ENCODE results near the gene CSF1. TPM values are rescaled to one million over a fixed set of nuclear protein-coding genes. Genes with fewer than 3 reads are reported as not detected.
A peak's percentile ranks its signal among the peaks of the same experiment; 100 is the strongest.

The CSF1 gene
- total and polyA plus RNA-seq, 2 of the 13 experiments (the other 11 are each of a cell fraction or from before 2014, with no cell fraction given), result 4.6 to 13.3 TPM

DNA sequence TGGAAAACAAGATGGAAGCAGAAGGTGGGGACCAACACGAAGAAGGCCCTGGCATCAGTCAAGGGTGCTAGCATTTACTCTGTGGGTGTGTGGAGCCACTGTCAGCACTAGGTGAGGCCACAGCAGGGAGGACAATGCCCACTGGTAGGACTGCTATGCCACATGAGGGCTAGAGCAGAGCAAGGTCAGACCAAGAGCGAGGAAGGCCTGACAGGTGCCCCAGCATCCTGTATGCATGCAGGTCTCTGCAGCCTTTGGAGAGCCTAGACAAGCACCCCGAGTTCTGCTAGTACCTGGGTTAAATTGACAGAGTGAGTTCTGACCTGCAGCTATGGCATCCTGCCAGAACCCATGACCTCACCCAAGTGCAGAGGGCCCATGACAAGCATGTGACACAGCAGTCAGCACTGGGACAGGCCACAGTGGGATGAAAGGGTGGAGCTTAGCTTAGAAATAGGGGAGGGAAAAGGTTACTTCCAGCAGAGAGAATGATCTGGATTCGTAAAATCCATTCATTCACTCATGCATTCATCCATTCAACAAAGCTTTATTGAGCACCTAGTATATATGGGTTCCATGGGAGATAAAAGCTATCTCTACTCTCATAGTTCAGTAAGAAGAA is 9.0 kb upstream of the CSF1 start:
- intact Hi-C loops (cut with micrococcal nuclease; ENCODE audit: unreplicated experiment), result no loop called here
- Histone ChIP-seq H3K27ac (ENCODE audit: extremely low read length, insufficient read depth, low read length) (no peak overlapping the region), H3K27me3 (ENCODE audit: control insufficient read depth in 1 of 2, insufficient read depth in 2 of 2, low read length in 2 of 2) (peaks cover 0 to 15% of the 10 kb centered on the region in 2 experiments; a peak in 4 of 5 replicates), H3K4me1 (ENCODE audit: insufficient read depth, low read length) (peaks cover 91% of the 10 kb centered on the region), H3K4me2 (ENCODE audit: low read depth, low read length) (peak overlapping the region; percentile 37; the same call in 1 of the 2 replicates), H3K9me3 (ENCODE audit: low read length) (no peaks in the 10 kb centered on the region), H3K36me3 (replicated peaks in 1 of 2; ENCODE audit: control insufficient read depth in 1 of 2, insufficient read depth in 2 of 2, low read length in 2 of 2) (no peaks in the 10 kb centered on the region), H2AFZ (ENCODE audit: low read length) (no peak overlapping the region), H3K9ac (ENCODE audit: insufficient read depth, low read depth, low read length) (no peak overlapping the region), H4K20me1 (ENCODE audit: insufficient read depth, low read length) (no peaks in the 10 kb centered on the region), H3K79me2 (ENCODE audit: insufficient read depth, low read length) (no peaks in the 10 kb centered on the region), H3K4me3 (replicated peaks in 1 of 3; ENCODE audit: insufficient read depth in 1 of 3, low read depth in 2 of 3, low read length in 3 of 3) (no peak overlapping the region; a peak in 1 of 6 replicates)
- peak; percentile 15 for FAIRE-seq
- ChIA-PET POLR2A (interaction anchor here (0.6 to 2.3 kb wide), 4 partner anchors 10 to 58 kb away, joined by 3 to 7 read pairs (median 4); no protein-coding TSS in a partner anchor), CTCF (ENCODE audit: low intra/inter-chr PET ratio, low total read pairs) (no interaction called here)
- 25% methylated on average over 2 of the region's 4 CpGs for WGBS (ENCODE audit: low lambda C conversion rate)
- DNase-seq (ENCODE audit: low spot score), result peak; percentile 77
- peak; percentile 78 for ATAC-seq
- no TSS peak for BruUV-seq (replicated peaks)
- in situ Hi-C loops (cut with HindIII; ENCODE audit: extremely low pct_ligation_motif_present, low pct_unique_long_range_greater_than_20kb), result no loop called here
- 0 out of 2 replicates have a peak, but pooled peaks have one; percentile 34 for TF ChIP-seq JUN (CRISPR knock-in tag; IDR thresholded peaks at IDR 0.05)
- TF ChIP-seq SIN3A (IDR thresholded peaks at IDR 0.05; ENCODE audit: borderline replicate concordance, low read depth, low read length), result no peak
- TF ChIP-seq HDAC6 (IDR thresholded peaks at IDR 0.05; ENCODE audit: low read depth, low read length), result no peak
- TF ChIP-seq, protein P1, sequence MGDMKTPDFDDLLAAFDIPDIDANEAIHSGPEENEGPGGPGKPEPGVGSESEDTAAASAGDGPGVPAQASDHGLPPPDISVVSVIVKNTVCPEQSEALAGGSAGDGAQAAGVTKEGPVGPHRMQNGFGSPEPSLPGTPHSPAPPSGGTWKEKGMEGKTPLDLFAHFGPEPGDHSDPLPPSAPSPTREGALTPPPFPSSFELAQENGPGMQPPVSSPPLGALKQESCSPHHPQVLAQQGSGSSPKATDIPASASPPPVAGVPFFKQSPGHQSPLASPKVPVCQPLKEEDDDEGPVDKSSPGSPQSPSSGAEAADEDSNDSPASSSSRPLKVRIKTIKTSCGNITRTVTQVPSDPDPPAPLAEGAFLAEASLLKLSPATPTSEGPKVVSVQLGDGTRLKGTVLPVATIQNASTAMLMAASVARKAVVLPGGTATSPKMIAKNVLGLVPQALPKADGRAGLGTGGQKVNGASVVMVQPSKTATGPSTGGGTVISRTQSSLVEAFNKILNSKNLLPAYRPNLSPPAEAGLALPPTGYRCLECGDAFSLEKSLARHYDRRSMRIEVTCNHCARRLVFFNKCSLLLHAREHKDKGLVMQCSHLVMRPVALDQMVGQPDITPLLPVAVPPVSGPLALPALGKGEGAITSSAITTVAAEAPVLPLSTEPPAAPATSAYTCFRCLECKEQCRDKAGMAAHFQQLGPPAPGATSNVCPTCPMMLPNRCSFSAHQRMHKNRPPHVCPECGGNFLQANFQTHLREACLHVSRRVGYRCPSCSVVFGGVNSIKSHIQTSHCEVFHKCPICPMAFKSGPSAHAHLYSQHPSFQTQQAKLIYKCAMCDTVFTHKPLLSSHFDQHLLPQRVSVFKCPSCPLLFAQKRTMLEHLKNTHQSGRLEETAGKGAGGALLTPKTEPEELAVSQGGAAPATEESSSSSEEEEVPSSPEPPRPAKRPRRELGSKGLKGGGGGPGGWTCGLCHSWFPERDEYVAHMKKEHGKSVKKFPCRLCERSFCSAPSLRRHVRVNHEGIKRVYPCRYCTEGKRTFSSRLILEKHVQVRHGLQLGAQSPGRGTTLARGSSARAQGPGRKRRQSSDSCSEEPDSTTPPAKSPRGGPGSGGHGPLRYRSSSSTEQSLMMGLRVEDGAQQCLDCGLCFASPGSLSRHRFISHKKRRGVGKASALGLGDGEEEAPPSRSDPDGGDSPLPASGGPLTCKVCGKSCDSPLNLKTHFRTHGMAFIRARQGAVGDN (CRISPR knock-in tag; IDR thresholded peaks at IDR 0.05), result peak; percentile 53
- TF ChIP-seq MAZ (IDR thresholded peaks at IDR 0.05; ENCODE audit: borderline replicate concordance, low read depth, low read length), result no peak
- no peak for TF ChIP-seq MAZ (CRISPR knock-in tag; IDR thresholded peaks at IDR 0.05; ENCODE audit: low read depth)
- TF ChIP-seq SMAD3 (CRISPR knock-in tag; IDR thresholded peaks at IDR 0.05), result no peak
- no peak for TF ChIP-seq ZNF562 (CRISPR knock-in tag; IDR thresholded peaks at IDR 0.05; ENCODE audit: borderline replicate concordance)
- TF ChIP-seq ETV5 (CRISPR knock-in tag; IDR thresholded peaks at IDR 0.05; ENCODE audit: borderline replicate concordance), result no peak
- TF ChIP-seq MIER3 (CRISPR knock-in tag; IDR thresholded peaks at IDR 0.05; ENCODE audit: borderline replicate concordance), result 0 out of 2 replicates have a peak, but pooled peaks have one; percentile 26
- no peak for TF ChIP-seq TCF12 (IDR thresholded peaks at IDR 0.05)
- no peak for TF ChIP-seq TCF12 (CRISPR knock-in tag; IDR thresholded peaks at IDR 0.05)
- TF ChIP-seq KDM1A (CRISPR knock-in tag; IDR thresholded peaks at IDR 0.05), result no peak
- TF ChIP-seq RXRB (CRISPR knock-in tag; IDR thresholded peaks at IDR 0.05; ENCODE audit: borderline replicate concordance), result 0 out of 2 replicates have a peak, but pooled peaks have one; percentile 19
- TF ChIP-seq GABPA (IDR thresholded peaks at IDR 0.05; ENCODE audit: low read depth, low read length), result no peak
- TF ChIP-seq GABPA (CRISPR knock-in tag; IDR thresholded peaks at IDR 0.05; ENCODE audit: low read depth), result peak; percentile 17; the same call in 1 of the 2 replicates
- TF ChIP-seq ZNF124 (CRISPR knock-in tag; IDR thresholded peaks at IDR 0.05), result no peak
- TF ChIP-seq, protein P2, sequence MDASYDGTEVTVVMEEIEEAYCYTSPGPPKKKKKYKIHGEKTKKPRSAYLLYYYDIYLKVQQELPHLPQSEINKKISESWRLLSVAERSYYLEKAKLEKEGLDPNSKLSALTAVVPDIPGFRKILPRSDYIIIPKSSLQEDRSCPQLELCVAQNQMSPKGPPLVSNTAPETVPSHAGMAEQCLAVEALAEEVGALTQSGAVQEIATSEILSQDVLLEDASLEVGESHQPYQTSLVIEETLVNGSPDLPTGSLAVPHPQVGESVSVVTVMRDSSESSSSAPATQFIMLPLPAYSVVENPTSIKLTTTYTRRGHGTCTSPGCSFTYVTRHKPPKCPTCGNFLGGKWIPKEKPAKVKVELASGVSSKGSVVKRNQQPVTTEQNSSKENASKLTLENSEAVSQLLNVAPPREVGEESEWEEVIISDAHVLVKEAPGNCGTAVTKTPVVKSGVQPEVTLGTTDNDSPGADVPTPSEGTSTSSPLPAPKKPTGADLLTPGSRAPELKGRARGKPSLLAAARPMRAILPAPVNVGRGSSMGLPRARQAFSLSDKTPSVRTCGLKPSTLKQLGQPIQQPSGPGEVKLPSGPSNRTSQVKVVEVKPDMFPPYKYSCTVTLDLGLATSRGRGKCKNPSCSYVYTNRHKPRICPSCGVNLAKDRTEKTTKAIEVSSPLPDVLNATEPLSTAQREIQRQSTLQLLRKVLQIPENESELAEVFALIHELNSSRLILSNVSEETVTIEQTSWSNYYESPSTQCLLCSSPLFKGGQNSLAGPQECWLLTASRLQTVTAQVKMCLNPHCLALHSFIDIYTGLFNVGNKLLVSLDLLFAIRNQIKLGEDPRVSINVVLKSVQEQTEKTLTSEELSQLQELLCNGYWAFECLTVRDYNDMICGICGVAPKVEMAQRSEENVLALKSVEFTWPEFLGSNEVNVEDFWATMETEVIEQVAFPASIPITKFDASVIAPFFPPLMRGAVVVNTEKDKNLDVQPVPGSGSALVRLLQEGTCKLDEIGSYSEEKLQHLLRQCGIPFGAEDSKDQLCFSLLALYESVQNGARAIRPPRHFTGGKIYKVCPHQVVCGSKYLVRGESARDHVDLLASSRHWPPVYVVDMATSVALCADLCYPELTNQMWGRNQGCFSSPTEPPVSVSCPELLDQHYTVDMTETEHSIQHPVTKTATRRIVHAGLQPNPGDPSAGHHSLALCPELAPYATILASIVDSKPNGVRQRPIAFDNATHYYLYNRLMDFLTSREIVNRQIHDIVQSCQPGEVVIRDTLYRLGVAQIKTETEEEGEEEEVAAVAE (CRISPR knock-in tag; IDR thresholded peaks at IDR 0.05; ENCODE audit: borderline replicate concordance), result no peak

All from HepG2 (cell line).